AG04450 (cell line): ENCODE data around the gene SEC23B. TPM values are rescaled to one million over a fixed set of nuclear protein-coding genes. Genes with fewer than 3 reads are reported as not detected.
"Not testable (repeated sequence)": the region's sequence is repeated elsewhere in the genome, so short reads cannot be mapped to it uniquely, and the experiment has no call there.

Experiments
- CTCF ChIA-PET: fragments of 300-600, 350-600 bp; formaldehyde crosslinking; extraction: SDS; loops from one replicate; lab custom pipeline; 2022; ENCODE audit warnings: antibody characterized with exemption, inconsistent platforms; lab: Charles Lee
- POLR2A ChIA-PET: fragments of 350-600 bp; formaldehyde crosslinking; extraction: SDS; loops from one replicate; lab custom pipeline; 2021; ENCODE audit warnings: antibody characterized with exemption, inconsistent platforms; lab: Yijun Ruan, JAX
- DNase-seq: peaks from one replicate; pipeline ENCODE4 v3.0.0-alpha.2; 2011; ENCODE audit warnings: low read depth, low spot score
- H3K27ac ChIP-seq: one replicate; pipeline ENCODE4 v1.5.1; 2012; ENCODE audit warnings: low read depth, low read length, control low read depth
- H3K27me3 ChIP-seq: one replicate; pipeline ENCODE4 v1.6.0; 2012; ENCODE audit warnings: low read length; ENCODE audit not compliant: control insufficient read depth, insufficient read depth
- H3K4me3 ChIP-seq: 2 replicates; pipeline ENCODE4 v1.5.1; 2011; ENCODE audit warnings: mild to moderate bottlenecking, low read depth, low read length, control low read depth
- H3K9me3 ChIP-seq: 2 replicates; pipeline ENCODE4 v1.5.1; 2012; ENCODE audit warnings: low read length; ENCODE audit not compliant: control insufficient read depth, insufficient read depth
- polyA plus RNA-seq: library from polyadenylated mRNA; depleted of rRNA; stranded (reverse); fragments of >200 nt; gene quantifications from 2 replicates; pipeline ENCODE4 v1.2.3, GENCODE V29; 2011
- TF ChIP-seq, protein P1 (sequence below): IDR thresholded peaks from 2 replicates; pipeline ENCODE4 v1.5.1; 2011; ENCODE audit warnings: low read depth, low read length, control low read depth, inconsistent platforms

The SEC23B gene
- polyA plus RNA-seq, 1 experiment, result 58.2 TPM

DNA sequence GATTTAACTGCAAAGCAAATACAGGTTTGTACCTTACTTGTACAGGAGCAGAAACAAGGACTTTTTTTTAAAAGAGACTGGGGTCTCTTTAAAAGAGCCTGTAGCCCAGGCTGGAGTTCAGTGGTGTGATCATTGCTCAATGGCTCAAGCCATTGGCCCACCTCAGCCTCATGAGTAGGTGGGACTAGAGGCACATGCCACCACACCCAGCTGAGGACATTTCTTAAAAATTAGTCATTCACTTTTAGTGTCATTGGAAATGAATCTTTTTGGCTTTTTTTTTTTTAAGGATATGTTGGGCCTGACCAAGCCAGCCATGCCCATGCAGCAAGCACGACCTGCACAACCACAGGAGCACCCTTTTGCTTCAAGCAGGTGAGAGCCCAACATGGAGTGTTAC, 16.9 kb downstream of the SEC23B start:
- CTCF ChIA-PET, result interaction anchor here (1.3 kb wide), 1 partner anchor 113 kb away, joined by 4 read pairs; no protein-coding TSS in a partner anchor
- no peaks in the 10 kb centered on the region for H3K9me3 ChIP-seq
- DNase-seq, result no peak
- TF ChIP-seq, protein P1, sequence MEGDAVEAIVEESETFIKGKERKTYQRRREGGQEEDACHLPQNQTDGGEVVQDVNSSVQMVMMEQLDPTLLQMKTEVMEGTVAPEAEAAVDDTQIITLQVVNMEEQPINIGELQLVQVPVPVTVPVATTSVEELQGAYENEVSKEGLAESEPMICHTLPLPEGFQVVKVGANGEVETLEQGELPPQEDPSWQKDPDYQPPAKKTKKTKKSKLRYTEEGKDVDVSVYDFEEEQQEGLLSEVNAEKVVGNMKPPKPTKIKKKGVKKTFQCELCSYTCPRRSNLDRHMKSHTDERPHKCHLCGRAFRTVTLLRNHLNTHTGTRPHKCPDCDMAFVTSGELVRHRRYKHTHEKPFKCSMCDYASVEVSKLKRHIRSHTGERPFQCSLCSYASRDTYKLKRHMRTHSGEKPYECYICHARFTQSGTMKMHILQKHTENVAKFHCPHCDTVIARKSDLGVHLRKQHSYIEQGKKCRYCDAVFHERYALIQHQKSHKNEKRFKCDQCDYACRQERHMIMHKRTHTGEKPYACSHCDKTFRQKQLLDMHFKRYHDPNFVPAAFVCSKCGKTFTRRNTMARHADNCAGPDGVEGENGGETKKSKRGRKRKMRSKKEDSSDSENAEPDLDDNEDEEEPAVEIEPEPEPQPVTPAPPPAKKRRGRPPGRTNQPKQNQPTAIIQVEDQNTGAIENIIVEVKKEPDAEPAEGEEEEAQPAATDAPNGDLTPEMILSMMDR, result no peak
- H3K27ac ChIP-seq, result no peak overlapping the region
- POLR2A ChIA-PET, result no interaction called here
- H3K4me3 ChIP-seq, result no peak overlapping the region
- no peaks in the 10 kb centered on the region for H3K27me3 ChIP-seq

DNA sequence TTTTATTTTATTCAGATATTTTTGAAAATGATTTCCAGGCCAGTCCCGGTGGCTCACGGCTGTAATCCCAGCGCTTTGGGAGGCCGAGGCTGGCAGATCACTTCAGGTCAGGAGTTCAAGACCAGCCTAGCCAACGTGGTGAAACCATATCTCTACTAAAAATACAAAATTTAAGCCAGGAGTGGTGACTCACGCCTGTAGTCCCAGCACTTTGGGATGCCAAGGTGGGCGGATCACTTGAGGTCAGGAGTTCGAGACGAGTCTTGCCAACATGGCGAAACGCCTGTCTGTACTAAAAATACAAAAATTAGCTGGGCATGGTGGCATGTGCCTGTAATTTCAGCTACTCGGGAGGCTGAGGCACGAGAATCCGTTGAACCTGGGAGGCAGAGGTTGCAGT, 19.0 kb downstream of the SEC23B start:
- H3K4me3 ChIP-seq, H3K27ac ChIP-seq, H3K27me3 ChIP-seq, POLR2A ChIA-PET, DNase-seq, CTCF ChIA-PET, H3K9me3 ChIP-seq: not testable (repeated sequence)

DNA sequence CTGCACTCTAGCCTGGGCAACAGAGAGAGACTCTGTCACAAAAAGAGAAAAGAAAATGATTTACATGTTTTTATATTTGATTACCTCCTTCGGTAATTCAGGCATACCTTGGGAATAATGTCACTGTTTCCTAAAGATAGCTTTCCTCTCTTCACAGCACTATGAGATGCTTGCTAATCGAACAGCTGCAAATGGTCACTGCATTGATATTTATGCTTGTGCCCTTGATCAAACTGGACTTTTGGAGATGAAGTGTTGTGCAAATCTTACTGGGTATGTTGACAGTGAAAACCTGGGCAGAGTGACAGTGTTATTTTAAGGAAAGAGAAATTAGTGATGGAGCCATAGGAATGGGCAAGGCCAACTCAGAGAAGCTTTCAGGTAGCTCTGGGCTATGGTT, 19.6 kb downstream of the SEC23B start:
- no peak for DNase-seq
- Histone ChIP-seq H3K4me3 (no peak overlapping the region), H3K27me3 (no peaks in the 10 kb centered on the region), H3K9me3 (no peaks in the 10 kb centered on the region), H3K27ac (peak overlapping the region; percentile 21)
- ChIA-PET CTCF (no interaction called here), POLR2A (no interaction called here)
- TF ChIP-seq, protein P1, result no peak

DNA sequence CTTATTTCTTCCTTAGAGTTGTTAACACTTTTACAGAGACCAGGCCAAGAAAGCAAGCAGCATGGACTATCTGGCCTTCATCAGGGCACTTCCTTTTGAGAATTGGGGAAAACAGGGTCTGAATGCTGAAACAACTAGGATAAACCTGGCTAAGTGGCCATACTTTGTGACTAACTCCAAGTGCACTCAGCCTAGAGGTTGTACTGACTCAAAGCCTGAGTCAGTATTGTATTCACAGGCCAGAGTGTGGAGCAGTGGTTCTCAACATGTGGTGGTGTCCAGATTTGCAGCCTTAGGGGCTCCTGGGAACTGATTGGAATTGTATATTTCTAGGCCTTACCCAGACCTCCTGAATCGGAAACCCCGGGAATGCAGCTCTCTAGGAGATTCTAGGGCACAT, 20.1 kb downstream of the SEC23B start:
- ChIA-PET CTCF (no interaction called here), POLR2A (no interaction called here)
- Histone ChIP-seq H3K4me3 (no peak overlapping the region), H3K9me3 (no peaks in the 10 kb centered on the region), H3K27ac (peak overlapping the region; percentile 35), H3K27me3 (no peaks in the 10 kb centered on the region)
- DNase-seq, result no peak
- TF ChIP-seq, protein P1, result no peak

DNA sequence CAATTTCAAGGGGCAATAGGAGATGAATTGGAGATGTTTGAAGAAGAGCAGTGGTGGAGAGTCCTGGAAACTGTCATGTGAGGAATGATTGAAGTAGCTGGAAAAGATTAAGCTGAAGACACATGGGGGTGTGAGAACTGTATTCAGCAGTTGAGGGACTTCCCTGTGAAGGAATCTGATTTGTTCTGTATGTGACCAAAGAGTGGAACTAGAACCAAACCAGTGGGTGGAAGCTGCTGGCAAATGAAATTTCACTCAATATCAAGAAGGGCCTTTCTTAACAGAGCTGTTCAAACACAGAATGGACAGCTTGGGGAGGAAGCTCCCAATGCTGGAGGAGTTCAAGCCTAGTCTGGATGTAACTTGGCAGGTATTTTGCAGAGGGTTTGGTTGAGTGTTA, 21.3 kb downstream of the SEC23B start:
- H3K27ac ChIP-seq, result no peak overlapping the region
- no peaks in the 10 kb centered on the region for H3K9me3 ChIP-seq
- ChIA-PET POLR2A (no interaction called here), CTCF (no interaction called here)
- H3K4me3 ChIP-seq, result no peak overlapping the region
- no peak for DNase-seq
- TF ChIP-seq, protein P1, result no peak
- no peaks in the 10 kb centered on the region for H3K27me3 ChIP-seq

DNA sequence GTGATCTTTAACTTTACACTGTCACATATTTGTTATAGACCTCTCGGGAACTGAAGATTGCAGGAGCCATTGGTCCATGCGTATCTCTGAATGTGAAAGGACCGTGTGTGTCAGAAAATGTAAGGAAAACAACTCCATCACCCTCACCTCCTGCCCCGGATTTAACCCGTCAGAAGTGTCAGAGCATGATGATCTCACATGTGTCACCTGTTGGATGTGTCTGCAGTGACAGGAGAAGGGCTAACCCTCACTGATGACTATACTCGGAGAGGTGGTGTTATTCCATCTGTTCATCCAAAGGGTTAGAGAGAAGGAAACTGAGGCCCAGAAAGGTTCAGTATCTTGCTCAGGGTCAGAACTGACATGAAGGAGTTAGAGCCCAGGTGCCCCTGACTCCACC, 24.9 kb downstream of the SEC23B start:
- ChIA-PET POLR2A (no interaction called here), CTCF (no interaction called here)

More for the DNA sequence above, 24.9 kb downstream of the SEC23B start:
- no peak overlapping the region for H3K4me3 ChIP-seq
- DNase-seq, result no peak
- no peaks in the 10 kb centered on the region for H3K27me3 ChIP-seq
- H3K9me3 ChIP-seq, result no peaks in the 10 kb centered on the region
- no peak overlapping the region for H3K27ac ChIP-seq
- TF ChIP-seq, protein P1, result no peak
